HEK293T (cell line): Measurements from ENCODE around the gene GRIN2A.

Source experiments
- FOXM1 ChIP-seq: fragments of 450-650 bp; IDR thresholded peaks from 2 replicates; pipeline ENCODE4 v1.6.1; 2017; ENCODE audit warnings: mild to moderate bottlenecking, borderline replicate concordance
- SP1 ChIP-seq: fragments of 450-650 bp; IDR thresholded peaks from 2 replicates; pipeline ENCODE4 v1.6.1; 2017
- TARDBP ChIP-seq: fragments of 450-650 bp; IDR thresholded peaks from 2 replicates; pipeline ENCODE4 v1.6.1; 2016
- ZNF384 ChIP-seq: fragments of 450-650 bp; IDR thresholded peaks from 2 replicates; pipeline ENCODE4 v1.6.1; 2016

DNA sequence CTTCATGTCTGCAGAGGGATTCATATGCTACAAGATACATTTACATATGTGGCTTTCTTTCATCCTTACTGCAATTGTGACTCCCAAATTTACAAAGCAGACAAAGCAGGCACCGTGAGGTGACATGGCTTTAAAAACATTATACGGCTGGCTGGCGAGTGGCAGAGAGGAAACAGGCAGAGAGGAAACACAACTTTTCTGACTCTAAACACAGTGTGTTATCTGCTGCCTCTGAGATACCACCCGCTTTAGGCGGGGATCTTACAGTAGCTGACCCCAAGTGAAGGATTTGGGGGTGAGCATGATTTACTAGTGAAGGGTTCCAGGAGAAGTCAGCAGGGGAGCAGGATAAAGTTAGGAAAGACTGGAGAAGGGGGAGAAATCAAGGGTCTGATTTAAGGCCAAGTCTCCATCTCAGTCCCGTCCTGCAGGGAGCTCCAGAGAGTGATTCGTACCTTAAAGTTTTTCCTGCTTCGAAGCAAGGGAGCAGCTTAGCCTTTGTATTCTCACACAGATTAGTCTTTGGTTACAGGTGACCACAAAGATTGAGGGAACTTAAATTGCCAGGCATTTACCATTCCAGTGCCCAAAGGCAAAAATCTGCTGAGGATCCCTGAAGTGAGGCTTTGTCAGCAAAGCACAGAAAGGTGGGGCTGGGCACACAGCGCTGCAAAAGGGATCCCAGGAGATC is 355.0 kb downstream of the GRIN2A start:
- TF ChIP-seq SP1 = no peak
- TF ChIP-seq TARDBP = no peak
- TF ChIP-seq FOXM1 = no peak
- TF ChIP-seq ZNF384 = no peak
